ENCODE results near the gene PLGRKT.

GRCh38 chr9:5468850-5469249 lies 31.1 kb upstream of the PLGRKT start:
- TF ChIP-seq TEAD4 (CRISPR knock-in tag; IDR thresholded peaks at IDR 0.05) (no peak), FOXP4 (CRISPR knock-in tag; IDR thresholded peaks at IDR 0.05) (no peak), JUN (CRISPR knock-in tag; IDR thresholded peaks at IDR 0.05) (no peak), CTCF (IDR thresholded peaks at IDR 0.05) (no peak), NFYB (CRISPR knock-in tag; conservative IDR thresholded peaks at IDR 0.05; ENCODE audit: low read depth) (no peak), NR3C1 (CRISPR knock-in tag; conservative IDR thresholded peaks at IDR 0.05; ENCODE audit: low read depth) (no peak), ESRRA (CRISPR knock-in tag; IDR thresholded peaks at IDR 0.05; ENCODE audit: borderline replicate concordance) (no peak), IRF1 (CRISPR knock-in tag; IDR thresholded peaks at IDR 0.05) (no peak), ELF4 (CRISPR knock-in tag; IDR thresholded peaks at IDR 0.05; ENCODE audit: low read depth) (no peak), AFF4 (CRISPR knock-in tag; IDR thresholded peaks at IDR 0.05; ENCODE audit: borderline replicate concordance) (no peak), TCF7 (CRISPR knock-in tag; IDR thresholded peaks at IDR 0.05; ENCODE audit: low read depth) (no peak), AR (CRISPR knock-in tag; IDR thresholded peaks at IDR 0.05) (no peak)
